ENCODE measurements around the gene UBE2J2. TPM values are rescaled to one million over a fixed set of nuclear protein-coding genes. Genes with fewer than 3 reads are reported as not detected.

Gene UBE2J2
- total and polyA plus RNA-seq, 5 donors, result 34.9 to 41.2 (median 38.2) TPM

DNA sequence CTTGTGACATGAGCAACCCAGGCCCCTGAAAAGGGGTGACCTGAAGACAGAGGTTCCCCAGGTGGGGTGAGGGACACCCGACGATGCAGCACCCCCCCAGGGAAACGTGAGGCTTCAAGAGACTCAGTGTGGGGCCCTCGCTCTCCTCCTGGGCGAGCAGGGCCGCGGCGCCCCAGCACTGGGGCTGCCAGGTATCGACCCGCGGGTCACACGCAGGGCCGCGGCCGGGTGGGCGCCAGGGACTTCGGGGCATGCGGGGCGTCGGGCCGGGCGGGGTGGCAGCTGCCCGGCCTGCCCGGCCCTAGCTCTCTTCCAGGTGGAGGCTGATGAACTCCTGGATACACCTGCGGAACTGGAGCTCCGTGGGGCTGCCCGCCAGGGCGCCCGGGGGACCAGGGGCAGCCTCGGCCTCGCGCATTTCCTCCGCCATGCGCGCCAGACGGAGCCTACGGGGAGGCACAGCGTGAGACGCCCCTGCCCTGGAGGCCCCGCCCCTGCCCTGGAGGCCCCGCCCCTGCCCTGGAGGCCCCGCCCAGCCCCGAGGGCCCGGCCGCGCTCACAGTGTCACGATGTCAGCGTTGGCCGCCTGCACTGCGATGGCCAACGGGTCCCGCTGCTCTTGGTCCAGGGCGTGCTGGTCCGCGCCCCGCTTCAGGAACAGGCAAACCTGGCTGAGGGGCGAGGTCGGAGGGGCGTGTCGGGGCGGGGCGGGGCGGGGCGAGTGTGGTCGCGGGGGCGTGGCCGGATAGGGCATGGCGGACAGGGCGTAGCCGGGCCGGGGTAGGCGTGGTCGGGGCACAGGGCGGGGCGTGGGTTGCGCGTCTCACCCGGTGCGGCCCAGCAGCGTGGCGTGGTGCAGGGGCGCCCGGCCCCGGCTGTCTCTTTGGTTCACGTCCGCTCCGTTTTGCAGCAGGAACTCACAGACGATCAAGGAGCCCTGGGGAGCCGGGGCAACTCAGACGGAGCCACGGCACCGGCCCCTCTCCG lies 19.9 kb upstream of the UBE2J2 start:
- intact Hi-C loops (cut with DNase I), result loop anchor here in 3 of 4 donors (5.0 to 10.0 kb wide), 2 partner anchors 169 to 171 kb away; no protein-coding TSS in a partner anchor
- ATAC-seq, result peak in 1 of 2 donors; percentile 21
- H3K27ac ChIP-seq (ENCODE audit: low read length), result no peak overlapping the region
- no peaks in the 10 kb centered on the region for H3K27me3 ChIP-seq (ENCODE audit: control insufficient read depth, insufficient read depth)
- no peaks in the 10 kb centered on the region for H3K9me3 ChIP-seq (ENCODE audit: control insufficient read depth, low read length)
- WGBS, result 79% methylated on average over 94 of the region's 94 CpGs
- peak; percentile 24 to 70 (median 66) for DNase-seq
- H3K4me1 ChIP-seq (ENCODE audit: control insufficient read depth, insufficient read depth, low read length), result no peaks in the 10 kb centered on the region
- H3K4me3 ChIP-seq (ENCODE audit: low read length), result no peak overlapping the region

DNA sequence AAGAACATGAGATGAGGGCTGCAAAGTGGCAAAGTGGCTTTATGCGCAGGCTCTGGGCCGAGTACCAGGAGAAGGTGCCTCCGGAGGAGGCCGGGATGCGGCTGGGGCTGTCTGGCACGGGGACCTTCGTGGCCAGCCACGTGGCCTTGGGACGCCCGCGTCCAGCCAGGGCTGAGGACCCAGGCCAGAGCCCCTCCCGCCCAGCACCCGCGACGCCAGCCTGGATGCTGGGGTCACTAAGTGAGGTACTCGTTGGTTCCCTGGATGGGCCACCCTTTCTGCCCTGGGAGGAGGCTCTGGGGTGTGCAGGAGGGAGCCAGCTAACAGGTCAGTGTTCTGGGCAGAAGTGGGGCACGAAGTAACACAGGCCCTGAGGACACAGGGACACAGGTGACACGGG lies 19.2 kb upstream of the UBE2J2 start:
- Histone ChIP-seq H3K27me3 (ENCODE audit: control insufficient read depth, insufficient read depth) (no peaks in the 10 kb centered on the region), H3K4me1 (ENCODE audit: control insufficient read depth, insufficient read depth, low read length) (no peaks in the 10 kb centered on the region), H3K27ac (ENCODE audit: low read length) (no peak overlapping the region), H3K9me3 (ENCODE audit: control insufficient read depth, low read length) (no peaks in the 10 kb centered on the region), H3K4me3 (ENCODE audit: low read length) (no peak overlapping the region)
- intact Hi-C loops (cut with DNase I), result loop anchor here in 3 of 4 donors (5.0 to 10.0 kb wide), 2 partner anchors 168 to 171 kb away; no protein-coding TSS in a partner anchor
- ATAC-seq (no peak), DNase-seq (peak in 2 of 3 donors; percentile 48 to 55)
- WGBS, result 90% methylated on average over 18 of the region's 18 CpGs

DNA sequence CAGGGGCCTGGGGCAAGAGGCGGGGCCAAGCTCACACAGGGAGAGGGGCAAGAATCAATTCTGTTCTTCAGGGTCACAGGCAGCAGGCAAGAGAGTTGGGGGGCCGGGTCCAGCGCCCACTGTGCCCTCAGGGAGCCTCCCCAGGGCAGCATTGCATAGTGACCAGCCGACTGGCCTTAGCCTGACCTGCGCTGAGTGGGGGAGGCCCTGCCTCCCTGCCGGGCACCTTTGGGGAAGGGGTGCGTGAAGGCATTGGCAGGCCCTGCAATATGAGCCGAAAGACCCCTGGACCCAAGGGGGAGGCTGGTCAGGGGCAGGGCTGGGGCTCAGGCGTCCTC lies 18.8 kb upstream of the UBE2J2 start:
- H3K4me3 ChIP-seq (ENCODE audit: low read length), result no peak overlapping the region
- no peak overlapping the region for H3K27ac ChIP-seq (ENCODE audit: low read length)
- 91% methylated on average over 9 of the region's 9 CpGs for whole genome bisulfite sequencing
- intact Hi-C loops (cut with DNase I), result loop anchor here in 3 of 4 donors (5.0 to 10.0 kb wide), 2 partner anchors 168 to 170 kb away; no protein-coding TSS in a partner anchor
- H3K9me3 ChIP-seq (ENCODE audit: control insufficient read depth, low read length), result no peaks in the 10 kb centered on the region
- DNase-seq (peak in 2 of 3 donors; percentile 38 to 54), ATAC-seq (peak in 1 of 2 donors; percentile 3)
- no peaks in the 10 kb centered on the region for H3K4me1 ChIP-seq (ENCODE audit: control insufficient read depth, insufficient read depth, low read length)
- H3K27me3 ChIP-seq (ENCODE audit: control insufficient read depth, insufficient read depth), result no peaks in the 10 kb centered on the region

DNA sequence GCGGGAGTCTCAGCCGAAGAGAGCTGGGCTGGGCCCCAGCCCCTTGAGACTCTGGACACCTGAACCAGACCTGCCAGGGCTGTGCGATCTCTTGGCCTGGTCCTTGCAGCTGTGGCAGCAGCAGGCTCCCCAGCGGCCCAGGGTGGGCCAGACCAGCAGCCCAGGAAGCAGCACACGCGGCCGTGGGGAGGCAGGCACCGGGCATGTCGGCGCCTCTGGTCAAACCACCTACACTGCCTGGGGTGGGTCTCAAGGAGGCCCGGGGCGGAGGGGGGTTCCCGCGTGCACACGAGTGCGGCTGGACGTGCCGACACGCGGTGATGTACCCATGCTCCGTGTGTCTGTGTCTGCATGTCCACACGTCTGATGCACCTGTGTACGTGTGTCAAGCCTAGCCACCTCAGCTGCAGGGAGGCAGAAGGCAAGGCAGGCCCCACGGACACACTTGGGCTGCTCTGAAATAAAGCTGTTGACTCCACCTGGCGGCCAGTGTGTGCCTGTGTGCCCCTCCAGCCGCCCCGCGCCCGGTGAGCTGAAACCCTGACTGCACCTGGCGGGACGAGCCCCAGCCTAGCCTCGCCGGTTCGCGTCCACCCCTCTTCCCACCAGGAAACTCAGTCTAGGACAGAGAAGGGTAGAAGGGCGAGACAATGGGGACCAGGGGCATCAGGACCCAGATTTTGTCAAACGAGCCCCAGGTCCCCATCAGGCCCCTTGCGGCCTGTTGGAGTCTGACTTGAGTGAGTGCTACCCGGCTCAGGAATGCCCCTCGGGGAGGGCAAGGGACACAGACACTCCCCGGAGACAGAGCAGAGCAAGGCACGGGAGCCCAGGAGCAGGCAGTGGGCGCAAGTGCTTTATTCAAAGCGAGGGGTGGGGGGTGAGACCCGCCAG lies 18.1 kb upstream of the UBE2J2 start:
- ATAC-seq (peak; percentile 55 to 64), DNase-seq (peak; percentile 65 to 89 (median 83))
- intact Hi-C loops (cut with DNase I), result loop anchor here in 3 of 4 donors (5.0 to 10.0 kb wide), 2 partner anchors 167 to 169 kb away; no protein-coding TSS in a partner anchor
- Histone ChIP-seq H3K27me3 (ENCODE audit: control insufficient read depth, insufficient read depth) (no peaks in the 10 kb centered on the region), H3K27ac (ENCODE audit: low read length) (no peak overlapping the region), H3K4me1 (ENCODE audit: control insufficient read depth, insufficient read depth, low read length) (no peaks in the 10 kb centered on the region), H3K9me3 (ENCODE audit: control insufficient read depth, low read length) (no peaks in the 10 kb centered on the region), H3K4me3 (ENCODE audit: low read length) (no peak overlapping the region)
- WGBS, result 39% methylated on average over 45 of the region's 45 CpGs

DNA sequence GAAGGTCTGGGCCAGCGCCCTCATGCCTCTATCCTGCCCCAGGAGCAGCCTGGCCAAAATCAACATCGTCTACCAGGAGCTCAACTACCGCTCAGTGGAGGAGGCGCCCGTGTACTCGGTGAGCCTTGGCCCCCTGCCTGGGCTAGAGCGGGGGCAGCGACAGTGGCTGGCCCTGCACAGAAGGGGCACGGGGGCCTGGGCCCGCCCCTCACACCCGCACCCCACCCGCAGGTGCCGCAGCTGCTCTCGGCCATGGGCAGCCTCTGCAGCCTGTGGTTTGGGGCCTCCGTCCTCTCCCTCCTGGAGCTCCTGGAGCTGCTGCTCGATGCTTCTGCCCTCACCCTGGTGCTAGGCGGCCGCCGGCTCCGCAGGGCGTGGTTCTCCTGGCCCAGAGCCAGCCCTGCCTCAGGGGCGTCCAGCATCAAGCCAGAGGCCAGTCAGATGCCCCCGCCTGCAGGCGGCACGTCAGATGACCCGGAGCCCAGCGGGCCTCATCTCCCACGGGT lies 17.4 kb upstream of the UBE2J2 start:
- no peak overlapping the region for H3K4me3 ChIP-seq (ENCODE audit: low read length)
- intact Hi-C loops (cut with DNase I), result loop anchor here in 3 of 4 donors (5.0 to 10.0 kb wide), 2 partner anchors 166 to 169 kb away; no protein-coding TSS in a partner anchor
- no peak overlapping the region for H3K27ac ChIP-seq (ENCODE audit: low read length)
- WGBS, result 32% methylated on average over 28 of the region's 28 CpGs
- peak; percentile 55 to 76 (median 71) for DNase-seq
- ATAC-seq, result peak; percentile 1 to 15
- H3K27me3 ChIP-seq (ENCODE audit: control insufficient read depth, insufficient read depth), result no peaks in the 10 kb centered on the region
- H3K9me3 ChIP-seq (ENCODE audit: control insufficient read depth, low read length), result no peaks in the 10 kb centered on the region
- H3K4me1 ChIP-seq (ENCODE audit: control insufficient read depth, insufficient read depth, low read length), result no peaks in the 10 kb centered on the region

DNA sequence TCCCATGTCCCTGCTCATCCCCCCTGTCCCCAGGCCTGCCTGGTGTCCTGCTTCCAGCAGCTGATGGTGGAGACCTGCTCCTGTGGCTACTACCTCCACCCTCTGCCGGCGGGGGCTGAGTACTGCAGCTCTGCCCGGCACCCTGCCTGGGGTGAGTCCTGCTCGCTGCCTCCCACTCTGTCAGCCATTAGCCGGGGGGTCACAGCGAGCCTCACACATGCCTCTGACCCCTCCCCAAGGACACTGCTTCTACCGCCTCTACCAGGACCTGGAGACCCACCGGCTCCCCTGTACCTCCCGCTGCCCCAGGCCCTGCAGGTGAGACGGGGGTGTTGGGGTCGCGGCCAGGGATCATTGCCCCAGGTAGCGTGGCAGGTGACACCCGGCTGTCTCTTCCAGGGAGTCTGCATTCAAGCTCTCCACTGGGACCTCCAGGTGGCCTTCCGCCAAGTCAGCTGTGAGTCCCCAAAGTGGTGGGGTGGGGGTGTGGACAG lies 16.6 kb upstream of the UBE2J2 start:
- no peaks in the 10 kb centered on the region for H3K9me3 ChIP-seq (ENCODE audit: control insufficient read depth, low read length)
- H3K27ac ChIP-seq (ENCODE audit: low read length), result no peak overlapping the region
- intact Hi-C loops (cut with DNase I), result loop anchor here (1.0 to 10.0 kb wide), 3 partner anchors 165 to 168 kb away; no protein-coding TSS in a partner anchor
- ATAC-seq (peak in 1 of 2 donors; percentile 26), DNase-seq (peak; percentile 60 to 84 (median 79))
- whole genome bisulfite sequencing, result 61% methylated on average over 15 of the region's 15 CpGs
- no peaks in the 10 kb centered on the region for H3K4me1 ChIP-seq (ENCODE audit: control insufficient read depth, insufficient read depth, low read length)
- no peak overlapping the region for H3K4me3 ChIP-seq (ENCODE audit: low read length)
- no peaks in the 10 kb centered on the region for H3K27me3 ChIP-seq (ENCODE audit: control insufficient read depth, insufficient read depth)

DNA sequence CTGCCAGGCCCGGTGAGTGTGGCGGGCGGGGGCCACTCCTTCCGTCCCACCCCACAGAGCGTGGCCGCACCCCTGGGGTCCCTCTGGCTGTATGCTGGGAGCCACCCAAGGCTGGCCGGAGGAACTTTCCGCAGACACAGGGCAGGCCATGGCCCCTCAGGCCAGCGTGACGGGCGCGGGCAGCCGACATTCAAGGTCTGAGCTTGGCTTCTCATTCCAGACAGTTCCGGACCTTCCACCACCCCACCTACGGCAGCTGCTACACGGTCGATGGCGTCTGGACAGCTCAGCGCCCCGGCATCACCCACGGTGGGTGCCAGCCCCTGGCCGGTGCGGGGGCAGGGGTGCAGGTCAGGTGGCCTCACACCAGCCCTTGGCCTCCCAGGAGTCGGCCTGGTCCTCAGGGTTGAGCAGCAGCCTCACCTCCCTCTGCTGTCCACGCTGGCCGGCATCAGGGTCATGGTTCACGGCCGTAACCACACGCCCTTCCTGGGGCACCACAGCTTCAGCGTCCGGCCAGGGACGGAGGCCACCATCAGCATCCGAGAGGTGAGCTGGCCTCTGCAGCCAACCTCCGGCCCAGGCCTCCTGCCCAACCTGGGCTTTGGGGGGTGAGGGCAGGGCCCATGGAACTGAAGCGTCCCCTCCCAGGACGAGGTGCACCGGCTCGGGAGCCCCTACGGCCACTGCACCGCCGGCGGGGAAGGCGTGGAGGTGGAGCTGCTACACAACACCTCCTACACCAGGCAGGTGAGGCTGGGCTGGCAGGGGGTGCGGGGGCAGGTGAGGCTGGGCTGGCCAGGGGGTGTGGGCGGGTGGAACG lies 13.8 kb upstream of the UBE2J2 start:
- H3K9me3 ChIP-seq (ENCODE audit: control insufficient read depth, low read length), result no peaks in the 10 kb centered on the region
- no peaks in the 10 kb centered on the region for H3K4me1 ChIP-seq (ENCODE audit: control insufficient read depth, insufficient read depth, low read length)
- DNase-seq, result peak in 2 of 3 donors; percentile 55 to 57
- ATAC-seq, result no peak
- H3K27ac ChIP-seq (ENCODE audit: low read length), result no peak overlapping the region
- WGBS, result 82% methylated on average over 46 of the region's 46 CpGs
- intact Hi-C loops (cut with DNase I), result no loop called here
- H3K4me3 ChIP-seq (ENCODE audit: low read length), result no peak overlapping the region
- H3K27me3 ChIP-seq (ENCODE audit: control insufficient read depth, insufficient read depth), result no peaks in the 10 kb centered on the region

DNA sequence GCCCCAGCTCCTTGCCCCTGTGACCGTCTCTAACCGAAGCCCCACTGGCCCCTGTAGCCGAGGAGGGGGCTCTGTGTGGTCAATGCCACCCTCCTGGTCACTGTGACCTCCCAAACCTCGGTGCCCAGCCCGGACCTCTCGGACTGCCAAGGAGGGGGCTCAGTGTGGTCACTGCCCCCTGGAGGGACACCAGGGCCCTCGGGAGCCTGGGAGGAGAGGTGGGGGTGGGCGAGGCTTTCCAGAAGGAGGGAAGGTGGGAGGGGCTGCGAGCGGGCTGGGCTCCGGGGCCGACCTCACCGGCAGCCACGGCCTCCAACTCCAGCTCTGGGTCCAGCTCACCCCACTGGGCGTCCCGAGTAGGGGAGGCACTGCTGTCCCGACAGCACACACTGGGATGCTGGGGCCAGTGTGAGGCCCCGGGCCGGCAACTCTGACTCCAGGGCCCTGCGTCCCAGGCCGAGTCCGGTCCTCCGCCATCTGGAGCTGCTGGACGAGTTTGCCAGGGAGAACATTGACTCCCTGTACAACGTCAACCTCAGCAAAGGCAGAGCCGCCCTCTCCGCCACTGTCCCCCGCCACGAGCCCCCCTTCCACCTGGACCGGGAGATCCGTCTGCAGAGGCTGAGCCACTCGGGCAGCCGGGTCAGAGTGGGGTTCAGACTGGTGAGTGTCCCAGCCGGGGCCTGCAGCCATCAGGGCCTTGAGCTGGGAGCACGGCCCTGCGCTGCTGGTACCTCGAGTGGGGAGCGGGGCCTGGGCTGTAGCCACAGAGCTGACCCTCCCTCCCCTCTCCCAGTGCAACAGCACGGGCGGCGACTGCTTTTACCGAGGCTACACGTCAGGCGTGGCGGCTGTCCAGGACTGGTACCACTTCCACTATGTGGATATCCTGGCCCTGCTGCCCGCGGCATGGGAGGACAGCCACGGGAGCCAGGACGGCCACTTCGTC lies 12.9 kb upstream of the UBE2J2 start:
- WGBS, result 62% methylated on average over 50 of the region's 50 CpGs
- H3K9me3 ChIP-seq (ENCODE audit: control insufficient read depth, low read length), result no peaks in the 10 kb centered on the region
- no peaks in the 10 kb centered on the region for H3K4me1 ChIP-seq (ENCODE audit: control insufficient read depth, insufficient read depth, low read length)
- no peaks in the 10 kb centered on the region for H3K27me3 ChIP-seq (ENCODE audit: control insufficient read depth, insufficient read depth)
- intact Hi-C loops (cut with DNase I), result no loop called here
- ATAC-seq (no peak), DNase-seq (peak in 1 of 3 donors; percentile 63)
- no peak overlapping the region for H3K4me3 ChIP-seq (ENCODE audit: low read length)
- H3K27ac ChIP-seq (ENCODE audit: low read length), result no peak overlapping the region
